Activated CD8-positive, alpha-beta T cell treated with anti-CD3 and anti-CD28 coated beads, Interleukin-2, amount 10 ng/mL, durations not matched to agents 7 days and 5 days (primary cell): ENCODE measurements around the gene REELD1. TPM values are rescaled to one million over a fixed set of nuclear protein-coding genes. Genes with fewer than 3 reads are reported as not detected.

ENCODE experiments used
- ATAC-seq: fragments of 150-1000 bp; cut with Tn5 transposase; one replicate; pipeline ENCODE4 v1.10.0; 2021; ENCODE audit warnings: moderate library complexity
- CTCF ChIA-PET: fragments of 350-600 bp; sonication (Branson Sonifier 250); formaldehyde crosslinking; loops from one replicate; lab custom pipeline; 2021; ENCODE audit warnings: antibody characterized with exemption; lab: Charles Lee
- POLR2A ChIA-PET: fragments of 350-600 bp; sonication (Branson Sonifier 250); formaldehyde crosslinking; loops from one replicate; lab custom pipeline; 2021; ENCODE audit warnings: antibody characterized with exemption; lab: Charles Lee
- DNase-seq: peaks from one replicate; pipeline ENCODE4 v3.0.0-alpha.2; 2020
- H3K27ac Mint-ChIP-seq: one replicate; pipeline ENCODE4 v1.8.0; 2021; ENCODE audit warnings: mild to moderate bottlenecking, mixed read lengths
- H3K27me3 Mint-ChIP-seq: one replicate; pipeline ENCODE4 v1.8.0; 2021; ENCODE audit warnings: low read depth, mixed read lengths
- H3K36me3 Mint-ChIP-seq: one replicate; pipeline ENCODE4 v1.8.0; 2021; ENCODE audit warnings: low read depth, mixed read lengths
- H3K4me1 Mint-ChIP-seq: one replicate; pipeline ENCODE4 v1.8.0; 2021; ENCODE audit warnings: low read depth, mixed read lengths
- H3K4me3 Mint-ChIP-seq: one replicate; pipeline ENCODE4 v1.8.0; 2021; ENCODE audit warnings: mild to moderate bottlenecking, mixed read lengths
- H3K9me3 Mint-ChIP-seq: one replicate; pipeline ENCODE4 v1.8.0; 2022; ENCODE audit warnings: mixed read lengths; ENCODE audit not compliant: insufficient read depth
- total RNA-seq, 2 experiments: library from RNA; stranded (reverse); gene quantifications; one replicate each; pipeline ENCODE4 v1.2.3, GENCODE V29; 2021

The REELD1 gene
- total RNA-seq, 2 experiments from 2014 or later = not detected

DNA sequence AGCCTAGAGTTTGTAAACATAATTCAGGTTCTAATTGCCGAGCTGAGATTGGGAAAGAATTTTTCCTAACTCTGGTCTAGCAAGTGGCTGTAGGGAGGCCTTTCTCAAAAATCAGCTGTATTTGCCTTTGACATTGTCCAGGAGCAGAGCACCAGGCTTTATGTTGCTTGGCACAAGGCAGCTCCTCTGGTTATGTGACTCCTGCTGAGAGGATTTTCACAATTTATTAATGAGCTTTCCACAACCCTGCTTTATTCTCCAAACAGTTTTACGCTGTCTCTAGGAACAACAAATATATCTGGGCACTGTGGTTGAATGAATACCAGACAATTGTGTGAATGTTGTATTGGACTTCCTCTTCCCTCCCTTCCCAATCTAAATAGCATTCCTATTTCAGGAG is 23.9 kb upstream of the REELD1 start:
- no peak for DNase-seq
- Mint-ChIP-seq H3K27me3 (no peaks in the 10 kb centered on the region), H3K4me3 (no peak overlapping the region), H3K36me3 (peaks cover 38% of the 10 kb centered on the region), H3K9me3 (no peaks in the 10 kb centered on the region), H3K4me1 (no peaks in the 10 kb centered on the region), H3K27ac (no peak overlapping the region)
- no peak for ATAC-seq
- ChIA-PET POLR2A (no interaction called here), CTCF (no interaction called here)

GRCh38 chr4:146191766-146192458 is 22.4 kb upstream of the REELD1 start:
- DNase-seq (no peak), ATAC-seq (no peak)
- Mint-ChIP-seq H3K4me3 (no peak overlapping the region), H3K9me3 (no peaks in the 10 kb centered on the region), H3K36me3 (peaks cover 33% of the 10 kb centered on the region), H3K4me1 (no peaks in the 10 kb centered on the region), H3K27ac (no peak overlapping the region), H3K27me3 (no peaks in the 10 kb centered on the region)
- POLR2A ChIA-PET = no interaction called here
- CTCF ChIA-PET = no interaction called here

GRCh38 chr4:146193628-146194027 is 20.7 kb upstream of the REELD1 start:
- Mint-ChIP-seq H3K4me1 (no peaks in the 10 kb centered on the region), H3K9me3 (no peaks in the 10 kb centered on the region), H3K4me3 (no peak overlapping the region), H3K27me3 (no peaks in the 10 kb centered on the region), H3K27ac (no peak overlapping the region), H3K36me3 (peaks cover 24% of the 10 kb centered on the region)
- ATAC-seq (no peak), DNase-seq (no peak)
- ChIA-PET POLR2A (no interaction called here), CTCF (no interaction called here)

DNA sequence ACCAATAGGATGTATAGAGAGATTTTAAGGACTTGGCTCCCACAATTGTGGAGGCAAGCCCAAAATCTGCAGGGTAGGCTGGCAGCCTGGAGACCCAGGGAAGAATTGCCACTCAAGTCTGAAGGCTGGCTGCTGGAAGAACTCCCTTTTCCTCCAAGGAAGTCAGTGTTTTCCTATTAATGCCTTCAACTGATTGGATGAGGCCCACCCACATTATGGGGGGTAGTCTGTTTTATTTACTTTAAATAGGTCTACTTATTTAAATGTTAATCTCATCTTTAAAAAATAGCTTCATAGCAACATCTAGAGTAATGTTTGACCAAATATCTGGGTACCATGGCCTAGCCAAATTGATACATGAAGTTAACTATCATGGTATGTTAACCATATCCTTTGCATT is 20.1 kb upstream of the REELD1 start:
- H3K4me1 Mint-ChIP-seq = no peaks in the 10 kb centered on the region
- no peaks in the 10 kb centered on the region for H3K27me3 Mint-ChIP-seq
- H3K9me3 Mint-ChIP-seq = no peaks in the 10 kb centered on the region
- DNase-seq (no peak), ATAC-seq (no peak)
- ChIA-PET POLR2A (no interaction called here), CTCF (no interaction called here)
- peaks cover 24% of the 10 kb centered on the region for H3K36me3 Mint-ChIP-seq
- no peak overlapping the region for H3K27ac Mint-ChIP-seq
- H3K4me3 Mint-ChIP-seq = no peak overlapping the region

DNA sequence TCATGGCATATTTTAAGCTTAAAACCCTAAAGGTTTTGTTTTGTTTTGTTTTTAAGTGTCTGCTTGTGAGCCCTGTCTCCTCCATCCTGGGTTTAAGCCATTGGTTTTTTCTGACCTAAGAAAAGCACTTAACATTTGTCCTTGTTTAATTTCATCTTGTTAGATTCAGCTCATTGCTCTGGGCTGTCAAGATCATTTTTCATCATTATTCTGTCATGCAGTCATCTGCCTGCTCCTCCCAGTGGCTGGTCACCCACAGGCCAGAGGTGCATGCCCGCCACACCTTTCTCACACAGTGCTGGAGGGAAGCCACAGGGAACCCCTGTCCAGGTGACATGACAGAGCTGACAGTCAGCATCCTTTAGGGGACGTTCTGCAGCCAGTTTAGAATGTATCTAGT is 11.7 kb upstream of the REELD1 start:
- CTCF ChIA-PET = interaction anchor here (1.0 kb wide), 2 partner anchors 17 to 107 kb away, joined by 3 read pairs; no protein-coding TSS in a partner anchor
- POLR2A ChIA-PET = no interaction called here
- no peaks in the 10 kb centered on the region for H3K4me1 Mint-ChIP-seq
- no peak overlapping the region for H3K27ac Mint-ChIP-seq
- no peaks in the 10 kb centered on the region for H3K9me3 Mint-ChIP-seq
- peaks cover 2% of the 10 kb centered on the region for H3K27me3 Mint-ChIP-seq
- DNase-seq (no peak), ATAC-seq (no peak)
- H3K36me3 Mint-ChIP-seq = no peaks in the 10 kb centered on the region
- H3K4me3 Mint-ChIP-seq = no peak overlapping the region

- no peak for ATAC-seq
- CTCF ChIA-PET = no interaction called here
- no peaks in the 10 kb centered on the region for H3K9me3 Mint-ChIP-seq
Measured at GRCh38 chr4:146207410-146207809, 6.9 kb upstream of the REELD1 start.

GRCh38 chr4:146210890-146211289 is 3.4 kb upstream of the REELD1 start:
- Mint-ChIP-seq H3K4me3 (no peak overlapping the region), H3K27me3 (peaks cover 9% of the 10 kb centered on the region), H3K27ac (no peak overlapping the region), H3K9me3 (no peaks in the 10 kb centered on the region), H3K4me1 (no peaks in the 10 kb centered on the region), H3K36me3 (no peaks in the 10 kb centered on the region)
- DNase-seq = no peak
- no peak for ATAC-seq
- ChIA-PET CTCF (no interaction called here), POLR2A (no interaction called here)

More at GRCh38 chr4:146207410-146207809, 6.9 kb upstream of the REELD1 start:
- Mint-ChIP-seq H3K27ac (no peak overlapping the region), H3K27me3 (peaks cover 9% of the 10 kb centered on the region), H3K4me3 (no peak overlapping the region), H3K4me1 (no peaks in the 10 kb centered on the region), H3K36me3 (no peaks in the 10 kb centered on the region)
- no peak for DNase-seq
- POLR2A ChIA-PET = no interaction called here

GRCh38 chr4:146211440-146211839 is 2.9 kb upstream of the REELD1 start:
- ATAC-seq = no peak
- peaks cover 9% of the 10 kb centered on the region for H3K27me3 Mint-ChIP-seq
- no peaks in the 10 kb centered on the region for H3K36me3 Mint-ChIP-seq
- ChIA-PET POLR2A (no interaction called here), CTCF (no interaction called here)
- no peaks in the 10 kb centered on the region for H3K4me1 Mint-ChIP-seq
- no peak for DNase-seq
- H3K27ac Mint-ChIP-seq = no peak overlapping the region
- H3K4me3 Mint-ChIP-seq = no peak overlapping the region
- H3K9me3 Mint-ChIP-seq = no peaks in the 10 kb centered on the region

- no peak for ATAC-seq
- no peak overlapping the region for H3K4me3 Mint-ChIP-seq
- no peak for DNase-seq
- peaks cover 7% of the 10 kb centered on the region for H3K27me3 Mint-ChIP-seq
- H3K36me3 Mint-ChIP-seq = no peaks in the 10 kb centered on the region
- no peak overlapping the region for H3K27ac Mint-ChIP-seq
- H3K4me1 Mint-ChIP-seq = no peaks in the 10 kb centered on the region
- POLR2A ChIA-PET = no interaction called here
- no peaks in the 10 kb centered on the region for H3K9me3 Mint-ChIP-seq
- CTCF ChIA-PET = no interaction called here
Measured at GRCh38 chr4:146212781-146213180, 1.6 kb upstream of the REELD1 start.

- POLR2A ChIA-PET = no interaction called here
- Mint-ChIP-seq H3K4me1 (no peaks in the 10 kb centered on the region), H3K4me3 (no peak overlapping the region), H3K27me3 (no peaks in the 10 kb centered on the region), H3K27ac (no peak overlapping the region), H3K36me3 (no peaks in the 10 kb centered on the region), H3K9me3 (no peaks in the 10 kb centered on the region)
- CTCF ChIA-PET = no interaction called here
- DNase-seq (no peak), ATAC-seq (no peak)
Measured at GRCh38 chr4:146222313-146222712, 8.0 kb downstream of the REELD1 start.

DNA sequence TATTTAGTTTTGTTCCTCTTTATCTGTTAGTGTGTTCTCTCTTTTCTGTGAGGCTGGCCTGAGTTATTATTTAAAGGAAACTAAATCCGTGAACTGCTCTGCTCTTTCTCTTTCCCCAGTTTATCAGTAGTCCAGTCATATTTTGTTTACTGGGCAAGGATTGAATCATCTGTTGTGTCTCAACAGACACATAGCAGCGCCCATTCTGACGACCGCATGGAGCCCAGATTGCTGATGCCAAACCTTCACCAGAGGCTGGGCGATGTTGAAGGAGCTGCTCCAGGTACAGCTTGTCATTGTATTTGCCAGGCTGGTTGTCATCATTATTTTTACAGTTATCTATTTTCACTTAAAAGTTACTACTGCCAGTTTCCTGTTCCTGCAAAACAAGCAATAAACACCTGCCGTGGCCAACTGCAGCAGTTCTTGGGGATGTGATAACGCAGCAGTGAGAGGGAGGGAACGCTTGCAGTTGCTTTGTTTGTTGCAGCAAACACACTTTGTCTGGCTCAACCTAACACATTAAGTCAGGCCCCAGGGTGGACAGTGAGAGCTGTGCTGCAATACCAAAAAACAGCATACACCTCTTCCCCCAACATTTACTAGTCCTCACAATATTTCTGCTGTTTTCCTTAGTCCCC is 10.1 kb downstream of the REELD1 start:
- DNase-seq = no peak
- Mint-ChIP-seq H3K9me3 (no peaks in the 10 kb centered on the region), H3K4me1 (no peaks in the 10 kb centered on the region), H3K27ac (no peak overlapping the region), H3K27me3 (no peaks in the 10 kb centered on the region), H3K4me3 (no peak overlapping the region), H3K36me3 (no peaks in the 10 kb centered on the region)
- CTCF ChIA-PET = no interaction called here
- POLR2A ChIA-PET = no interaction called here
- no peak for ATAC-seq

GRCh38 chr4:146229406-146229805 is 15.1 kb downstream of the REELD1 start:
- ChIA-PET POLR2A (interaction anchor here (0.6 kb wide), 1 partner anchor 10 kb away, joined by 4 read pairs; no protein-coding TSS in a partner anchor), CTCF (no interaction called here)
- Mint-ChIP-seq H3K36me3 (no peaks in the 10 kb centered on the region), H3K9me3 (no peaks in the 10 kb centered on the region), H3K4me1 (no peaks in the 10 kb centered on the region), H3K27me3 (no peaks in the 10 kb centered on the region), H3K4me3 (no peak overlapping the region), H3K27ac (no peak overlapping the region)
- no peak for DNase-seq
- ATAC-seq = no peak
